Loucy (cell line): ENCODE results near the gene MARK3.
A peak's percentile ranks its signal among the peaks of the same experiment; 100 is the strongest.

Experiments
- H2AFZ ChIP-seq: fragments of 200-600 bp; sonication (generic); 2 replicates; pipeline ENCODE4 v1.6.0; 2016; ENCODE audit warnings: antibody characterized with exemption, mild to moderate bottlenecking, low read length, moderate library complexity
- H3F3A ChIP-seq: fragments of 200-600 bp; 2 replicates; pipeline ENCODE4 v1.6.0; 2016; ENCODE audit warnings: antibody characterized with exemption, low read depth, mild to moderate bottlenecking
- H3K27me3 ChIP-seq: fragments of 200-600 bp; sonication (generic); 2 replicates; pipeline ENCODE4 v1.6.1; 2014; ENCODE audit warnings: low read length, mild to moderate bottlenecking; ENCODE audit not compliant: insufficient read depth, poor library complexity, severe bottlenecking
- H3K36me3 ChIP-seq: fragments of 200-600 bp; sonication (generic); 2 replicates; pipeline ENCODE4 v1.6.1; 2016; ENCODE audit warnings: low read length; ENCODE audit not compliant: insufficient read depth
- H3K4me1 ChIP-seq: fragments of 200-600 bp; sonication (generic); 2 replicates; pipeline ENCODE4 v1.5.1; 2014; ENCODE audit warnings: low read length, mild to moderate bottlenecking; ENCODE audit not compliant: insufficient read depth, poor library complexity, severe bottlenecking
- H3K4me2 ChIP-seq: fragments of 200-600 bp; sonication (generic); 2 replicates; pipeline ENCODE4 v1.6.0; 2014; ENCODE audit warnings: antibody characterized with exemption, low read length, low read depth, mild to moderate bottlenecking; ENCODE audit not compliant: poor library complexity, severe bottlenecking
- H3K4me3 ChIP-seq: fragments of 200-600 bp; sonication (generic); 2 replicates; pipeline ENCODE4 v1.5.1; 2014; ENCODE audit warnings: low read length, mild to moderate bottlenecking, mixed read lengths; ENCODE audit not compliant: poor library complexity, severe bottlenecking
- H3K79me2 ChIP-seq: fragments of 200-600 bp; sonication (generic); 2 replicates; pipeline ENCODE4 v1.6.1; 2014; ENCODE audit warnings: low read length; ENCODE audit not compliant: insufficient read depth
- H3K9ac ChIP-seq: fragments of 200-600 bp; sonication (generic); 2 replicates; pipeline ENCODE4 v1.6.0; 2014; ENCODE audit warnings: mild to moderate bottlenecking, low read depth, low read length, moderate library complexity; ENCODE audit not compliant: poor library complexity, severe bottlenecking
- H3K9me2 ChIP-seq: fragments of 200-600 bp; sonication (generic); replicated peaks from 2 replicates; pipeline ENCODE4 v1.6.1; 2016; ENCODE audit warnings: low read depth, low read length, mixed read lengths
- H3K9me3 ChIP-seq: fragments of 200-600 bp; sonication (generic); 2 replicates; pipeline ENCODE4 v1.6.1; 2014; ENCODE audit warnings: mild to moderate bottlenecking, antibody characterized with exemption, low read length, low read depth; ENCODE audit not compliant: insufficient read depth
- H4K20me1 ChIP-seq: fragments of 200-600 bp; sonication (generic); 2 replicates; pipeline ENCODE4 v1.6.0; 2014; ENCODE audit warnings: antibody characterized with exemption, low read length, mild to moderate bottlenecking; ENCODE audit not compliant: insufficient read depth, poor library complexity, severe bottlenecking
- EZH2phosphoT487 ChIP-seq: fragments of 200-600 bp; IDR thresholded peaks from 2 replicates; pipeline ENCODE4 v1.6.1; 2018; ENCODE audit warnings: antibody characterized with exemption, mild to moderate bottlenecking, moderate library complexity, borderline replicate concordance
- TF ChIP-seq, protein P1 (sequence below): fragments of 200-600 bp; sonication (generic); conservative IDR thresholded peaks from 2 replicates; pipeline ENCODE4 v1.5.1; 2014; ENCODE audit warnings: mild to moderate bottlenecking, antibody characterized with exemption, low read length

The MARK3 gene

DNA sequence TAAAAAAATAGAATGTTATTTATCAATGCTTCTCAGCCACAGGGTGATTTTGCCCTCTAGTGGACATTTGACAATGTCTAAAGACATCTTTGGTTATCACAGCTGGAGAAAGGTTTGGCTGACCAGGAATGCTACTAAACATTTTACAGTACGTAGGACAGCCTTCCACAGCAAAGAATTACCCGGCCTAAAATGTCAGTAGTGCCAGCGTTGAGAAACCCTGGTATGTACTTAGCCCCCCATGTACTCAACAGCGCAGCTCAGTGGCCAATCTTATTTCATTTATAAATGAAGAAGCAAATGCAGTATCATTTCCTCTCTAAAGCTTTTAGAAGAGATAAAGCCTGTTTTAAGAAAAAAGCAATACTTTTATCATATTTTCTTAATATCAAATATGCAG is 5.8 kb downstream of the MARK3 start:
- H3K9ac ChIP-seq, result no peak overlapping the region
- H3K79me2 ChIP-seq, result peaks cover 97% of the 10 kb centered on the region
- no peaks in the 10 kb centered on the region for H3K36me3 ChIP-seq
- H3F3A ChIP-seq, result 0 out of 2 replicates have a peak, but pooled peaks cover 5% of the 10 kb centered on the region
- no peaks in the 10 kb centered on the region for H3K9me2 ChIP-seq
- peaks cover 58% of the 10 kb centered on the region for H3K4me1 ChIP-seq
- H4K20me1 ChIP-seq, result peaks cover 77% of the 10 kb centered on the region
- peak overlapping the region; percentile 9 for H3K4me3 ChIP-seq
- TF ChIP-seq, protein P1, sequence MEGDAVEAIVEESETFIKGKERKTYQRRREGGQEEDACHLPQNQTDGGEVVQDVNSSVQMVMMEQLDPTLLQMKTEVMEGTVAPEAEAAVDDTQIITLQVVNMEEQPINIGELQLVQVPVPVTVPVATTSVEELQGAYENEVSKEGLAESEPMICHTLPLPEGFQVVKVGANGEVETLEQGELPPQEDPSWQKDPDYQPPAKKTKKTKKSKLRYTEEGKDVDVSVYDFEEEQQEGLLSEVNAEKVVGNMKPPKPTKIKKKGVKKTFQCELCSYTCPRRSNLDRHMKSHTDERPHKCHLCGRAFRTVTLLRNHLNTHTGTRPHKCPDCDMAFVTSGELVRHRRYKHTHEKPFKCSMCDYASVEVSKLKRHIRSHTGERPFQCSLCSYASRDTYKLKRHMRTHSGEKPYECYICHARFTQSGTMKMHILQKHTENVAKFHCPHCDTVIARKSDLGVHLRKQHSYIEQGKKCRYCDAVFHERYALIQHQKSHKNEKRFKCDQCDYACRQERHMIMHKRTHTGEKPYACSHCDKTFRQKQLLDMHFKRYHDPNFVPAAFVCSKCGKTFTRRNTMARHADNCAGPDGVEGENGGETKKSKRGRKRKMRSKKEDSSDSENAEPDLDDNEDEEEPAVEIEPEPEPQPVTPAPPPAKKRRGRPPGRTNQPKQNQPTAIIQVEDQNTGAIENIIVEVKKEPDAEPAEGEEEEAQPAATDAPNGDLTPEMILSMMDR, result peak; percentile 87
- TF ChIP-seq EZH2phosphoT487, result no peak
- H2AFZ ChIP-seq, result no peak overlapping the region
- H3K4me2 ChIP-seq, result peak overlapping the region; percentile 73
- no peaks in the 10 kb centered on the region for H3K9me3 ChIP-seq
- H3K27me3 ChIP-seq, result no peaks in the 10 kb centered on the region

GRCh38 chr14:103392106-103392505 is 6.9 kb downstream of the MARK3 start:
- H3F3A ChIP-seq, result 0 out of 2 replicates have a peak, but pooled peaks cover 5% of the 10 kb centered on the region
- no peaks in the 10 kb centered on the region for H3K27me3 ChIP-seq
- peaks cover 55% of the 10 kb centered on the region for H3K4me1 ChIP-seq
- no peak overlapping the region for H3K9ac ChIP-seq
- no peaks in the 10 kb centered on the region for H3K9me3 ChIP-seq
- H4K20me1 ChIP-seq, result peaks cover 77% of the 10 kb centered on the region
- H2AFZ ChIP-seq, result no peak overlapping the region
- H3K4me2 ChIP-seq, result peak overlapping the region; percentile 73
- peaks cover 97% of the 10 kb centered on the region for H3K79me2 ChIP-seq
- H3K4me3 ChIP-seq, result peak overlapping the region; percentile 9
- TF ChIP-seq, protein P1, result no peak
- TF ChIP-seq EZH2phosphoT487, result no peak
- no peaks in the 10 kb centered on the region for H3K36me3 ChIP-seq
- no peaks in the 10 kb centered on the region for H3K9me2 ChIP-seq

DNA sequence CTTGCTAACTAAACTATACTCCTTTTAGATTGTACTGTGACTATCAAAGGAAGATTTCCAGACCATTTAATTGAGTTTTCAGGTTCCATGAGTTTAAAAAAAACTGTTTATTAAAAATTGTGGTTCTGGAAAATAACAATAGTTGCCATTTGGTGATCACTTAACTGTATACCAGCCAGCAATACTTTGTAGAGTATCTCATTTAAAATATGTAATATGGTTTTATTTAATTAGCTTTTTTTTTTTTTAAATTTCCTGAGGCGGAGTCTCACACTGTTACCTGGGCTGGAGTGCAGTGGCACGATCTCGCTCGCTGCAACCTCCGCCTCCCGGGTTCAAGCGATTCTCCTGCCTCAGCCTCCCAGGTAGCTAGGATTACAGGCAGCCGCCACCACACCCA is 7.4 kb downstream of the MARK3 start:
- Histone ChIP-seq H4K20me1 (peaks cover 75% of the 10 kb centered on the region), H3K9ac (no peak overlapping the region), H3K4me1 (peaks cover 54% of the 10 kb centered on the region), H3K36me3 (no peaks in the 10 kb centered on the region), H3F3A (0 out of 2 replicates have a peak, but pooled peaks cover 5% of the 10 kb centered on the region), H3K9me2 (no peaks in the 10 kb centered on the region), H3K4me3 (peak overlapping the region; percentile 9), H2AFZ (no peak overlapping the region), H3K27me3 (no peaks in the 10 kb centered on the region), H3K4me2 (peak overlapping the region; percentile 73), H3K79me2 (peaks cover 98% of the 10 kb centered on the region), H3K9me3 (no peaks in the 10 kb centered on the region)
- no peak for TF ChIP-seq EZH2phosphoT487
- TF ChIP-seq, protein P1, result no peak
